OCI-LY1 (cell line): ENCODE results near the gene PLEK.
"Not testable (repeated sequence)": the region's sequence is repeated elsewhere in the genome, so short reads cannot be mapped to it uniquely, and the experiment has no call there.

ENCODE experiments used
- H2AFZ ChIP-seq: fragments of 200-600 bp; sonication (generic), shearing (Covaris generic); 2 replicates; pipeline ENCODE4 v1.6.0; 2014; ENCODE audit warnings: antibody characterized with exemption, mild to moderate bottlenecking, low read length
- H3F3A ChIP-seq: fragments of 200-600 bp; sonication (generic), shearing (Covaris generic); 2 replicates; pipeline ENCODE4 v1.6.0; 2014; ENCODE audit warnings: mild to moderate bottlenecking, antibody characterized with exemption, low read length, moderate library complexity; ENCODE audit not compliant: insufficient read depth
- H3K27ac ChIP-seq: fragments of 200-600 bp; sonication (generic); 2 replicates; pipeline ENCODE4 v1.5.1; 2014; ENCODE audit warnings: low read length, mixed run types, mild to moderate bottlenecking, low read depth; ENCODE audit not compliant: poor library complexity, severe bottlenecking
- H3K27me3 ChIP-seq: fragments of 200-600 bp; sonication (generic); 2 replicates; pipeline ENCODE4 v1.6.0; 2014; ENCODE audit warnings: antibody characterized with exemption, mild to moderate bottlenecking, low read length, moderate library complexity; ENCODE audit not compliant: insufficient read depth
- H3K36me3 ChIP-seq: fragments of 200-600 bp; sonication (generic); 2 replicates; pipeline ENCODE4 v1.6.1; 2014; ENCODE audit warnings: mild to moderate bottlenecking, antibody characterized with exemption, low read length, moderate library complexity, mixed read lengths; ENCODE audit not compliant: insufficient read depth
- H3K4me1 ChIP-seq: fragments of 200-600 bp; sonication (generic); 2 replicates; pipeline ENCODE4 v1.5.1; 2014; ENCODE audit warnings: mild to moderate bottlenecking, low read length, moderate library complexity; ENCODE audit not compliant: insufficient read depth, severe bottlenecking
- H3K4me2 ChIP-seq: fragments of 200-600 bp; sonication (generic), shearing (Covaris generic); 2 replicates; pipeline ENCODE4 v1.6.1; 2014; ENCODE audit warnings: low read length
- H3K4me3 ChIP-seq: fragments of 200-600 bp; sonication (generic); 2 replicates; pipeline ENCODE4 v1.5.1; 2014; ENCODE audit warnings: low read length, low read depth, mild to moderate bottlenecking, mixed read lengths; ENCODE audit not compliant: poor library complexity, severe bottlenecking
- H3K79me2 ChIP-seq: fragments of 200-600 bp; shearing (Covaris generic); 2 replicates; pipeline ENCODE4 v1.6.1; 2016; ENCODE audit warnings: mixed run types, low read length, mixed read lengths; ENCODE audit not compliant: insufficient read depth
- H3K9ac ChIP-seq: fragments of 200-600 bp; sonication (generic), shearing (Covaris generic); 2 replicates; pipeline ENCODE4 v1.6.1; 2014; ENCODE audit warnings: mild to moderate bottlenecking, low read length, mixed read lengths
- H3K9me2 ChIP-seq: fragments of 200-600 bp; sonication (generic), shearing (Covaris generic); 2 replicates; pipeline ENCODE4 v1.6.1; 2014; ENCODE audit warnings: low read depth, mild to moderate bottlenecking, low read length, mixed read lengths
- H3K9me3 ChIP-seq: fragments of 200-600 bp; shearing (Covaris generic); 2 replicates; pipeline ENCODE4 v1.6.1; 2014; ENCODE audit warnings: low read length, mixed read lengths
- H4K20me1 ChIP-seq: fragments of 200-600 bp; sonication (generic), shearing (Covaris generic); 2 replicates; pipeline ENCODE4 v1.6.0; 2016; ENCODE audit warnings: mild to moderate bottlenecking, low read length; ENCODE audit not compliant: insufficient read depth
- CTCF ChIP-seq: fragments of 200-600 bp; sonication (generic), shearing (Covaris generic); IDR thresholded peaks from 2 replicates; pipeline ENCODE4 v1.5.1; 2017; ENCODE audit warnings: mild to moderate bottlenecking, antibody characterized with exemption, low read length, moderate library complexity, mixed read lengths
- EZH2 ChIP-seq: fragments of 200-600 bp; sonication (generic), shearing (Covaris generic); IDR thresholded peaks from 2 replicates; pipeline ENCODE4 v1.8.0; 2017; ENCODE audit warnings: borderline replicate concordance, mixed run types, mild to moderate bottlenecking, antibody characterized with exemption, low read length, moderate library complexity, mixed read lengths

Gene PLEK

GRCh38 chr2:68375582-68375981, 10.5 kb downstream of the PLEK start:
- no peaks in the 10 kb centered on the region for H4K20me1 ChIP-seq
- H3K36me3 ChIP-seq, result peaks cover 6% of the 10 kb centered on the region; the same call in 1 of the 2 replicates
- TF ChIP-seq EZH2 (no peak), CTCF (no peak)
- H3K9ac ChIP-seq, result no peak overlapping the region
- H3F3A ChIP-seq, result no peaks in the 10 kb centered on the region
- no peak overlapping the region for H3K27ac ChIP-seq
- peaks cover 34% of the 10 kb centered on the region for H3K4me1 ChIP-seq
- no peak overlapping the region for H3K4me3 ChIP-seq
- no peaks in the 10 kb centered on the region for H3K9me2 ChIP-seq
- no peaks in the 10 kb centered on the region for H3K9me3 ChIP-seq
- H3K4me2 ChIP-seq, result no peak overlapping the region
- H3K79me2 ChIP-seq, result peaks cover 3% of the 10 kb centered on the region; the same call in 1 of the 2 replicates
- H3K27me3 ChIP-seq, result no peaks in the 10 kb centered on the region
- H2AFZ ChIP-seq, result no peak overlapping the region

- H3K4me1 ChIP-seq, result peaks cover 24% of the 10 kb centered on the region
- TF ChIP-seq EZH2 (no peak), CTCF (no peak)
- peaks cover 16% of the 10 kb centered on the region; the same call in 1 of the 2 replicates for H3K36me3 ChIP-seq
- H3K27me3 ChIP-seq, result no peaks in the 10 kb centered on the region
- H3K4me2 ChIP-seq, result no peak overlapping the region
- no peaks in the 10 kb centered on the region for H3K9me2 ChIP-seq
- H3K79me2 ChIP-seq, result peaks cover 3% of the 10 kb centered on the region; the same call in 1 of the 2 replicates
- H4K20me1 ChIP-seq, result no peaks in the 10 kb centered on the region
- no peaks in the 10 kb centered on the region for H3K9me3 ChIP-seq
- H3F3A ChIP-seq, result no peaks in the 10 kb centered on the region
- no peak overlapping the region for H3K4me3 ChIP-seq
- H3K9ac ChIP-seq, result no peak overlapping the region
- H2AFZ ChIP-seq, result no peak overlapping the region
- H3K27ac ChIP-seq, result no peak overlapping the region
These were observed 12.2 kb downstream of the PLEK start for GRCh38 chr2:68377137-68377780.

- Histone ChIP-seq H3K4me1 (peaks cover 24% of the 10 kb centered on the region), H3K36me3 (peaks cover 16% of the 10 kb centered on the region; the same call in 1 of the 2 replicates)
- not testable (repeated sequence) for H3K27ac ChIP-seq, H4K20me1 ChIP-seq, H3K9me2 ChIP-seq, H3K4me3 ChIP-seq, H3K9ac ChIP-seq, H3K9me3 ChIP-seq, H3F3A ChIP-seq, H3K4me2 ChIP-seq, H3K27me3 ChIP-seq, H2AFZ ChIP-seq, H3K79me2 ChIP-seq
These were observed 13.7 kb downstream of the PLEK start for GRCh38 chr2:68378779-68379178.

GRCh38 chr2:68379184-68379708, 14.2 kb downstream of the PLEK start:
- TF ChIP-seq EZH2, result no peak
- H3K4me2 ChIP-seq, result no peak overlapping the region
- peaks cover 3% of the 10 kb centered on the region; the same call in 1 of the 2 replicates for H3K79me2 ChIP-seq
- no peak overlapping the region for H3K4me3 ChIP-seq
- H3K4me1 ChIP-seq, result peaks cover 29% of the 10 kb centered on the region
- no peak overlapping the region for H3K9ac ChIP-seq
- H3K9me3 ChIP-seq, result no peaks in the 10 kb centered on the region
- H3K27ac ChIP-seq, result no peak overlapping the region
- no peaks in the 10 kb centered on the region for H3K9me2 ChIP-seq
- no peak overlapping the region for H2AFZ ChIP-seq
- H3K36me3 ChIP-seq, result peaks cover 16% of the 10 kb centered on the region; the same call in 1 of the 2 replicates
- H4K20me1 ChIP-seq, result no peaks in the 10 kb centered on the region
- no peaks in the 10 kb centered on the region for H3F3A ChIP-seq
- H3K27me3 ChIP-seq, result no peaks in the 10 kb centered on the region
